ENCODE data around the gene OR2AT4.
"Not testable (repeated sequence)": the region's sequence is repeated elsewhere in the genome, so short reads cannot be mapped to it uniquely, and the experiment has no call there.

The OR2AT4 gene

DNA sequence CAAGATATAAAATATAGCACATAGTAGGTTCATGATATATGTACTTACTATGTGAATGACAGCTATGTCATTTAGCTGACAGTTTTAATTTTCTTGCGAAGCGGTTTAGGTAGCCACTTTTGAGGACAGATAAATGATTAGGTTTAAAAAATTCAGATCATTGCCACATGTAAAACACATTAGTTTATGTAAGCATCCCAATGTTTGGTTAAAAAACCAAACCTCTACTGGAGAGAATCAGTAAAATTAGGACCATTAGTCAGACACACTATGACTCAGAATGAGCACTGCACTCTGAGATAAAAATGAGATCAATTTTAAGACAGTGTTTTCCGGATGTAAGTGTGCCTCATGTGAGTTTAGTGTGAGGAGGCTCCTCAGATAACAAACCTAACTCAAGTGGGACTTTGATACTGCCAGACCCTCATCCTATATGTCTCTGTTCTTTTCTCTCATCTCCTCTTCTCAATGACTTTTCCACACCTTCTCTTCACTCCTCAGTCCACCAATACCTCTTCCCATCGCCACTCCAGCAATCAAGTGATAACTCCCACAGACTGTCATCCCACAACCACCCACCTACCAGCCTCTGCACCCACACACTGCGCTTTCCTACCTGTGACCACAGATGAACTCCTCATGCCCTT is 6.8 kb upstream of the OR2AT4 start:
- DNase-seq (ENCODE audit: low read depth in 2 of 2, low spot score in 1 of 2), result no peak

DNA sequence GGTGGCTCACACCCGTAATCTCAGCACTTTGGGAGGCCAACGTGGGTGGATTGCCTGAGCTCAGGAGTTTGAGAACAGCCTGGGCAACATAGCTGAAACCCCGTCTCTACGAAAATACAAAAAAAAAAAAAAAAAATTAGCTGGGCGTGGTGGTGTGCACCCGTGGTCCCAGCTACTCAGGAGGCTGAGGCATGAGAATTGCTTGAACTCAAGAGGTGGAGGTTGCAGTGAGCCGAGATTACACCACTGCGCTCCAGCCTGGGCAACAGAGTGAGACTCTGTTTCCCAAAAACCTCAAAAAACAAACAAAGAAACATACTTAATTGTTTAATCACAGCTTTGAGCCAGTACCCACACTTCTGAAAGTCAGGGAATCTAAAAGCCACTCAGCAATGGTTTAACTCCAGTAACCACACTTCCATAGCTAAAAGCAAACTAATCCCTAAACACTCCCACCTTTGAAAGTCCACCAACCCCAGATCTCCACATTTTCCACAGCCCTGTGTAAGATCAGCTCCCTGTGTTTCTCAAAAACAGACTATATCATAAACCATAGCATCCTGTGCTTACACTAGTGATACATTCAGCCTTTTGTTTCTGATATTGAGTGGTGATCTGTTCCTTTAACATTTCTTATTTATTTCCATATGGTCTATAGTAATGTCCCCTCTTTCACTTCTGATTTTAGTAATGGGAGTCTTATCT is 4.9 kb upstream of the OR2AT4 start:
- DNase-seq (ENCODE audit: low read depth in 2 of 2, low spot score in 1 of 2), result no peak

DNA sequence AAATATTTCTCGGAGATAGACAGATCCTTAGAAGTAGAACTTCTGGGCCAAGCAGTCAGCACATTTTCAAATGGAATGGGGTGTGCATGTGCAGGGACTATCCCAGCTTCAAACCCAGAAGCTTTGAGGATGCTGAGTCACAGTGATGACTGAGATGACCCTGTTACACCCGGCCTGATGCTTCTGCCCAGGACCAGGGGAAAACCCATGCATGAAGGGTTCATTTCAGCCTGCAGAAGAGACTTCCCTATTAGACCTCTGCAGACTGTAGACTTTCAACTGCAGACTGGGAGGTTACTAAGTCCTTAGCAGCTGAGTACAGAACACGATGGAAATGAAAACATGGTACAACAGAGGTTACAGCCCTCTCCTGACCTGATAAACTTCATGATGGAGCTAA is 3.6 kb upstream of the OR2AT4 start:
- DNase-seq (ENCODE audit: low read depth in 2 of 2, low spot score in 1 of 2), result no peak

DNA sequence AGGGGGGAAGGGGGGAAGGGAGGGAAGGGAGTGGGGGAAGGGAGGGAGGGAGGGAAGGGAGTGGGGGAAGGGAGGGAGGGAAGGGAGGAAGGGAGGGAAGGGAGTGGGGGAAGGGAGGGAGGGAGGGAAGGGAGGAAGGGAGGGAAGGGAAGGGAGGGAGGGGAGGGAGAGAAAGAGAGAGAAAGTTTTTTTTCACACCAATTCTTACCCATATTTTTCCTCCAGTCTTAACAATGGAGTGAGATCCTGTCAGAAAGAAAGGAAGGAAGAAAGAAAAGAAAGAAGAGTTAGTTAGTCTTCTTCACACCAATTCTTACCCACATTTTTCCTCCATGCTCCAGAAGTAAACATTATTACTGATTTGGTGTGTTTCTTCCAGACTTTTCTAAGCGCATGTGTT is 3.0 kb upstream of the OR2AT4 start:
- no peak for DNase-seq (ENCODE audit: low read depth in 2 of 2, low spot score in 1 of 2)

DNA sequence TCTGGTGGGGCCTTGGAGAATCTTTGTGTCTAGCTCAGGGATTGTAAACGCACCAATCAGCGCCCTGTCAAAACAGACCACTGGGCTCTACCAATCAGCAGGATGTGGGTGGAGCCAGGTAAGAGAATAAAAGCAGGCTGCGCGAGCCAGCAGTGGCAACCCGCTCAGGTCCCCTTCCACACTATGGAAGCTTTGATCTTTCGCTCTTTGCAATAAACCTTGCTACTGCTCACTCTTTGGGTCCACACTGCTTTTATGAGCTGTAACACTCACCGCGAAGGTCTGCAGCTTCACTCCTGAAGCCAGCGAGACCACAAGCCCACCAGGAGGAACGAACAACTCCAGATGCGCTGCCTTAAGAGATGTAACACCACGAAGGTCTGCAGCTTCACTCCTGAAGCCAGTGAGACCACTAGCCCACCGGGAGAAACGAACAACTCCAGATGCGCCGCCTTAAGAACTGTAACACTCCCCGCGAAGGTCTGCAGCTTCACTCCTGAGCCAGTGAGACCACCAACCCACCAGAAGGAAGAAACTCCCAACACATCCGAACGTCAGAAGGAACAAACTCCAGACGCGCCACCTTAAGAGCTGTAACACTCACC is 2.3 kb upstream of the OR2AT4 start:
- DNase-seq (ENCODE audit: low read depth in 2 of 2, low spot score in 1 of 2), result not testable (repeated sequence)

DNA sequence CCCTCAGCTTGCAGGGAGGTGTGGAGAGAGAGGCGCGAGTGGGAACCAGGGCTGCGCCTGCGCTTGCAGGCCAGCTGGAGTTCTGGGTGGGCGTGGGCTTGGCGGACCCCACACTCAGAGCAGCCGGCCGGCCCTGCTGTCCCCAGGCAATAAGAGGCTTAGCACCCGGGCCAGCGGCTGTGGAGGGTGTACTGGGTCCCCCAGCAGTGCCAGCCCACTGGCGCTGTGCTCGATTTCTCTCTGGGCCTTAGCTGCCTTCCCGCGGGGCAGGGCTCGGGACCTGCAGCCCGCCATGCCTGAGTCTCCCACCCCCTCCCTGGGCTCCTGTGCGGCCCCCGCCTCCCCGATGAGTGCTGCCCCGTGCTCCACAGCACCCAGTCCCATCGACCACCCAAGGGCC is 1.5 kb upstream of the OR2AT4 start:
- not testable (repeated sequence) for DNase-seq (ENCODE audit: low read depth in 2 of 2, low spot score in 1 of 2)

DNA sequence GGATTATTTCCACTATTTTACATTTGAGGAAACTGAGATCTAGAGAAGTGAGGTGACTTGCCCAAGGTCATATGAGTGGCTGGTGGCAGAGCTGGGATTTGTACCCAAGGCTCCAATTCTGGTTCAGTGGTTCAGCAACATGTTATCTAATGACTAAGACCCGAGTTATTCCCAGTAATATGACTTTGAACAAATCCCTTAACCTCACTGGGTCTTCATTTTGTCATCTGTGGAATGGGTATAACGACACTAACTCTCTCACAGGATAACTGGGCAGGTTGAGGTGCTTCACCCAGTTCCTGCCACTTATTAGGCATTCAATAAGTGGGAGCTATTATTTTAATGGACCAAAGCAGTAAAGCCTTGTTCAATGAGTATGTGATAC is 489 bp upstream of the OR2AT4 start:
- DNase-seq (ENCODE audit: low read depth in 2 of 2, low spot score in 1 of 2), result no peak

DNA sequence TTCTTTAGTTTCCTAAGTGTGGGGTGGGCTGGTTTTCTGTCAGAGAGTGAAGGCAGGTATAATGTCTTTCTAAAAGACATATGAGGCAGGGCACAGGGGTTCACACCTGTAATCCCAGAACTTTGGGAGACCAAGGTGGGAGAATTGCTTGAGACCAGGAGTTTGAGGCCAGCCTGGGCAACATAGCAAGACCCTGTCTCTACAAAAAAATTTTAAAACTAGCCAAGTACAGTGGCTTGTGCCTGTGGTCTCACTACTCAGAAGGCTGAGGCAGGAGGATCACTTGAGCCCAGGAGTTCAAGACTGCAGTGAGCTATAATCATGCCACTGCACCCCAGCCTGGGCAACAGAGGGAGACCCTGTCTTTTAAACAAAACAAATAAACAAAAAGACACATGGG is 2.3 kb downstream of the OR2AT4 start:
- DNase-seq (ENCODE audit: low read depth in 2 of 2, low spot score in 1 of 2), result not testable (repeated sequence)

DNA sequence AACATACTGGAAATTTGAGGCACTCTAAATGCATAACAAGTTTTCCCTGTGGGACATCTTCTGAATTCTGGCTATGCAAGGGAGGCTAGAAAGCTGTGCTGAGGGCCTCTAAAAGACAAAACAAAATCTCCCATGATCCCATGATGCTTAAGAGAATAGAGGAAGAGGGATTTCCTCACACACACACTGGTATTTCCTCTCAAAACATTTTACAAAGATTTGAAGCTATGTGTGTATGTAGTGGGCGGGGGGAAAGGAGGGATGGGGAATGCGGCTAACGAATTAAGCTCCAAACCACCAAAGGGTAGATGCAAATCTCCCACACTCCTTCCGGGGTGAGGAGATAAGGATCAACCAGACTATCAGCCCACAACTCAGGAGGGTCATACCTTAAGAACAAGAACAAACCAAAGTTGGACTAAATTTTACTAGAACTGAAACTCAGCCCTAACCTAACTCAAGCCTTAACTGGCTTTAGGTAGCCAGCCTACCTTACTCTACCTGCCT is 6.0 kb downstream of the OR2AT4 start:
- no peak for DNase-seq (ENCODE audit: low read depth in 2 of 2, low spot score in 1 of 2)

DNA sequence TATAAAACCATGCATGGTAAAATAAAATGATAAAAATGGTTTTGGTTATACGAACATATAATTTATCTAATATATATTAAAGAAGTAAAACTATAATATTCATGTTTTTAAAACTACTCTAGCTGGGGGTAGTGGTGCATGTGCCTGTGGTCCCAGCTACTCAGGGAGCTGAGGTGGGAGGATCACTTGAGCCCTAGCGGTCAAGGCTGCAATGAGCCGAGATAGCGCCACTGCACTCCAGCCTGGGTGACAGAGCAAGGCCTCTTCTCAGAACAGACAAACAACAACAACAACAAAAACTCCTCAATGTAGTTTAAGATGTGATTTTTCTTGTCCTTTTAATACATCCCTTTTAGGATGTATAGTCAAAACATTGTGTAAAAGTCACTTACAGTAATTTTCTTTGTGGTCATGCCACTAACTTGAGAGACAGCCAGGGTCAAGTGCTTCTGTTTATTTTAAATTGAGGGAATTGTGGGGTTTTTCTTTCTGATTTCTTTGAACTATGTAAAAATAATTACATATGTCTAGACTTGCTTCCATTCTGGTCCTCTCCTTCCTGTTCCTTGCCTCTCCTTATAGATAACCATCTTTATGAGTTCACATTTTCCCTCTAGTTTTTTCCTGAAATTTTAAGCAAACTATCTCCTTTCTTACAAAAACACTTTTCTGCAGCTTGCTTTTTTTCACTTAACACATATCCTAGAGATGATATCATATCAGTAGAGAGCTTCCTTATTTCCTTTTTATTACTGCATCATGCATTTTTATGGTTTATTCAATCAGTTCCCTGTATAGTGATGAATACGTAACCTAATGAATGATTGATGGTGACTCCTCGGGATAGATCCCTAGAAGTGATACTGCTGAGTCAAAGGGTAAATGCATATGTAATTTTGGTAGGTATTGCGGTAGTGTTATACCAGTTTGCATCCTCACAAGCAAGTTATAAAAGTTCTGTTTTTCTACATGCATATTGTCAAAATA is 9.1 kb downstream of the OR2AT4 start:
- no peak for DNase-seq (ENCODE audit: low read depth in 2 of 2, low spot score in 1 of 2)

DNA sequence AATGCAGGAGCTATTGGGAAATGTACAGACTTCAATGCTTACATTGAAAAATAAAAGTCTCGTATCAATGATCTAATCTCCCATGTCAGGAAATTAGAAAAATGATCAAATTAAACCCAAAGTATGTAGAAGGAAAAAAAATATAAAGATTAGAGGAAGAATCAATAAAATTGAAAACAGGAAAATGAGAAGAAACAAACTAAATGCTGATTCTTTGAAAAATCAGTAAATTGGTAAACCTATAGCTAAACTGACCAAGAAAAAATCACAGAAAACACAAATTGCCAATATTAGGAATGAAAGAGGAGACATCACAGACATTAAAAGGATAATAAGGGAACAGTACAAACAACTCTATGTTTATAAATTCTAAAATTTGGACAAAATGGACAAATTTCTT is 11.8 kb downstream of the OR2AT4 start:
- no peak for DNase-seq (ENCODE audit: low read depth in 2 of 2, low spot score in 1 of 2)

DNA sequence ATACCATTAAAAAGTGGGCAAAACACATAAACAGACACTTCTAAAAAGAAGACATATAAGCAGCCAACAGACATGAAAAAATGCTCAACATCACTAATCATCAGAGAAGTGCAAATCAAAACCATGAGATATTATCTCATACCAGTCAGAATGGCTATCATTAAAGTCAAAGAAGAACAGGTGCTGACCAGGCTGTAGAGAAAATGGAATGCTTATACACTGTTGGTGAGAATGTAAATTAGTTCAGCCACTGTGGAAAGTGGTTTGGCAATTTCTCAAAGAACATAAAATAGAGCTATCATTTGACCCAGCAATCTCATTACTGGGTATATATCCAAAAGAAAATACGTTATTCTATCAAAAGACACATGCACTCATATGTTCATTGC is 13.5 kb downstream of the OR2AT4 start:
- DNase-seq (ENCODE audit: low read depth in 2 of 2, low spot score in 1 of 2), result no peak

DNA sequence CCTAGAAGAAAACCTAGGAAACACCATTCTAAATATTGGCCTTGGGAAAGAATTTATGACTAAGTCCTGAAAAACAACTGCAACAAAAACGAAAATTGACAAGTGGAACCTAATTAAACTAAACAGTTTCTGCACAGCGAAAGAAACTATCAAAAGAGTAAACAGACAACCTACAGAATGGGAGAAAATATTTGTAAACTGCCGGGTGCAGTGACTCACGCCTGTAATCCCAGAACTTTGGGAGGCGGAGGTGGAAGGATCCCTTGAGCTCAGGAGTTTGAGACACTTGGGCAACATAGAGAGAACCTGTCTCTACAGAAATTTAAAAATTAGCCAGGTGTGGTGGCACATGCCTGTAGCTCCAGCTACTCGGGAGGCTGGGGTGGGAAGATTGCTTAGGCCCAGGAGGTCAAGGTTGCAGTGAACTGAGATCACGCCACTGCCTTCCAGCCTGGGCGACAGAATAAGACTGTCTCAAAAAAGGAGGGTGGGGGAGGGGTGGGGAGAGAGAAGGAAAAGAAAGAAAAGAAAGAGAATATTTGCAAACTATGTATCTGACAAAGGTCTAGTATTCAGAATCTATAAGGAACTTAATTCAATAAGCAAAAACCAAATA is 14.0 kb downstream of the OR2AT4 start:
- no peak for DNase-seq (ENCODE audit: low read depth in 2 of 2, low spot score in 1 of 2)

DNA sequence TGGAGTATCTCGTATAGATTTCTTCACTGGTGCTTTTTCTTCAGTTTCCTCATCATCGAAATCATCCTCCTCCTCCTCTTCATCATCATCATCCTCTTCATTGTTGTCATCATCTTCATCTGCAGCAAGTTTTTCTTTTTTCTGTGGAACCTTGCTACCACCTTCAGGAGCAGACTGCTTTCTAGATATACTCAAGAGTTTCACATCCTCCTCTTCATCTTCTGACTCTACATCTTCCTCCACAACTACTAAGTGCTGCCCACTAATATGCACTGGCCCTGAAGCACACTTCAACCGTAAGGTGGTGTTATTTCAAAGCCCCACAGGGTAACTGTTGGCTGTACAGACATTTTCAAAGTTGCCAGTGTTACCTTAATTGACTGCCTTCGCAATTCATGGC is 17.1 kb downstream of the OR2AT4 start:
- DNase-seq (ENCODE audit: low read depth in 2 of 2, low spot score in 1 of 2), result no peak

DNA sequence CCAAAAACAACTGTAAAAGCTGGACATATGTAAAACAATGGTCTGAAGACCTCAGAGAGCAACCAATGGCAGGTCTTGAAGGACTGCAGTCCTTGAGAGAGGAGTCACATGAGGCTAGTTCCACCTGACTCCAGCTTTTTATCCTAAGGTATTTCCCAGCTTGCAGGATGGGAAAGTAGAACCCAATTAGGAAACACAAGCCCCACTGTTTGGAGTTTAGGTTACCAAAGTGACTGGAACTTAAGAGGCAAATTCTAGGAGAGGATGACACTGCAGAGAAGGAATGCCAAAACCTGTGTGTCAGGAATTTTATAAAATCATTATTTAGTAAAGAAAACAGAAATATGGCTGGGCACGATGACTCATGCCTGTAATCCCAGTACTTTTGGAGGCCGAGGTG is 18.4 kb downstream of the OR2AT4 start:
- no peak for DNase-seq (ENCODE audit: low read depth in 2 of 2, low spot score in 1 of 2)

DNA sequence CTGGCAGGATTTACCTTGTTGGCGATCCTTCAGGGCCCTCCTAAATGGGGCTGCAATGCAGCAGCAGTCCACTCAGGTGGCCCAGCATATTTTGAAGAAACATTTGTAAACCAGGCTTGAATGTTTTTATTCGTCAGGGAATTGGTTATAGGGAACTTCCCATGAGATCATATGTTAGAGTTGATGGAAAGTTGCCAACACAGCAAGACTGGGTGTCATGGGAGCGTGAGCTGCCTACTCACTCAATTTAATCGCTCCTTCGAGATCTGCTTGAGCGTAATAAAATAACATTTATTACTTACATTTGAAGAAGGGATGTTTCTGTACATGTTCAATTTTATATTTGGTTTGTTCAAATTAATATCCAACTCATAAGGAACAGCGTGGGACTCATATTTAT is 19.4 kb downstream of the OR2AT4 start:
- no peak for DNase-seq (ENCODE audit: low read depth in 2 of 2, low spot score in 1 of 2)

DNA sequence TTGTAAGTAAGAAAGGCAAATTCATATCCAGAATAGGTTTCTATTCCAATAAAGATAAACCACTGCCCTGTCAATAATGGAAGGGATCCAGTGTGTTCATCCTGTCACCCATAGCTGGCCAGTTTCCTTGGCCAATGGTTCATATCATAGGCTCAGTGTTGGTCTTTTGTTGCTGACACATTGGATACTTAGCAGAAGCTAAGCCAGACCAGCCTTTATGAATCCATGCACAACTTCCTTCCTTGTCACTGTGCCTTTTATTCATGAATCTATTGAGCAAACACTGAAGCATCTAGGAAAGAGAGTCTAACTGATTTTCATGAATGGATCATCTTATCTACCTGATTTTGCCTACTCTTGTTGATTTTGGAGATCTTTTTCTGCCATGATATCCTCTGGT is 20.0 kb downstream of the OR2AT4 start:
- DNase-seq (ENCODE audit: low read depth in 2 of 2, low spot score in 1 of 2), result no peak

DNA sequence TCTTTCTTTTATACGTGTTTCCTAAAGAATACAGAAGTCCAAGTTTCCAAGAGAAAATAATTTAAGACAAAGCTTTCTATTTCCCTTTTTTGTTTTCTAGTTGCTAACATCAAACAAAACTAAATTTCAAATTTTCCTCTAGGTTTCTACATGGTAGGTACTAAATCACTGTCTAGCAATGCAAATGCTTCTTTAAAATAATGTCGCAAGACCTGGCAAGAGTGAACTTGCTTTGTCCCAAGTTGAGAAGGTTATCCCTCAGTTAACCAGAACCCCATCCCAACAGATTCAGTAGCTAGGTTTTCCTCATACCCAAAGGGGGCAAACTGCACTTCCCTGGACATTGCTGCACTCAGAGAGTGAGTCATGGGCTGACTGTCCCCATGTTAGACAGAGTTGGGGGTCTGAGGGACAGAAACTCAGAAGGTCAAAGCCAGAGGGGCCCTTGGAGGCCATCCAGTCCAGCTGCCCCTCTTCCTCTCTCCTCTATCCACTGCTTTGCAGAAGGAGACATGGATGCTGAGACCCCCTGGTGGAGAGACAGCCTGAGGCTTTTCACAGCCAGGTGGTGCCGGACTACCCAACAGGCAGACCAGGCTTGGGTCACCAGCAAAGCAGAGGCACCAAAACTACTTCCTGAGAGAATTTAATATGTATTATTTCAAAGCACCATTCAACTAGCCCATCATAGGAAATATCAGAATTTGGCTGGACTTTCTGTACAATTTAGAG is 23.1 kb downstream of the OR2AT4 start:
- no peak for DNase-seq (ENCODE audit: low read depth in 2 of 2, low spot score in 1 of 2)

DNA sequence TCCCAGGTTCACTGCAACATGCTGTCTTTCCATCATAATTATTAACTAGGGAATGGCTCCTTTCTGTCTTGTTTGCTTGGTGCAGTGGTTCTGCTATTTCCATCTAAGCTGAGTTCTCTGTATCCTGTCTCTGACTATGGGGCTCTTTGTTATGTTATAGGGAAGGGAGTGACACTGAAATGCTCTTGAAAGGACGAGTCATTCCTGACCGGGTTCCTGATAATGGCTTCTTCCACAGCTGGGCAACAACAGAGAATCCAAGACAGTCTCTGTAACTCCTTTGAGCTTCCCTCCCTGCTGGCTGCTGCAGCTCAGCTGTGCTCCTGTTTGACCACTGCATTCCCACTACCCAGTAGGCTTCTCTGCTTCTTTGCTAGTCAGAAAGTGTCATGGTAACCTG is 24.1 kb downstream of the OR2AT4 start:
- DNase-seq (ENCODE audit: low read depth in 2 of 2, low spot score in 1 of 2), result no peak

DNA sequence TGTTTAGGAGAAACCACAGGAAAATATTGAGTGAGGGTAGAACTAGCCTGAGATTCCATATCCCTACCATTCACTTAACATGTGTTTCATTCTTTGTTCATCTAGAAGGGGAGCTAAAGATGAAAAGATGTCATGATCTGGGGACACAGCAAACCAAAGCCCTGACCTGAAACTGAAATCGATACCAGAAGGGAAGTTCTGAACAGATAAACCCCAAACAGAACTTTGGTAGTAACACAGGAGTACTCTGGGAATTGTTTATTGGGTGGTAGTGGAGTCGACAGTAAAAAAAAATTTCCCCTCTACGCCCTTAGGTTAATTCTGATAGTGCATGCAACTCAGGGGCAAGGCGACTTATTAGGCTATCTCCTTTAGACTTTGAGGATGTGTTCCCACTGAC is 27.2 kb downstream of the OR2AT4 start:
- DNase-seq (ENCODE audit: low read depth in 2 of 2, low spot score in 1 of 2), result no peak
